CD4-positive, alpha-beta T cell treated with Interleukin-4 for 1 hour (primary cell): ENCODE results near the gene ACTN4.

Experiments
- DNase-seq, 2 donors: peaks; one replicate each; pipeline ENCODE4 v3.0.0-alpha.2; 2020 to 2022

ACTN4 gene

GRCh38 chr19:38697641-38698071, 50.2 kb downstream of the ACTN4 start:
- no peak for DNase-seq

GRCh38 chr19:38698225-38699026, 51.0 kb downstream of the ACTN4 start:
- no peak for DNase-seq

- no peak for DNase-seq
These were observed 51.5 kb downstream of the ACTN4 start for GRCh38 chr19:38699027-38699346.

GRCh38 chr19:38699647-38700349, 52.3 kb downstream of the ACTN4 start:
- DNase-seq: no peak

- no peak for DNase-seq
These were observed 53.0 kb downstream of the ACTN4 start for GRCh38 chr19:38700350-38700901.

GRCh38 chr19:38700902-38701454, 53.5 kb downstream of the ACTN4 start:
- no peak for DNase-seq

- DNase-seq: no peak
These were observed 54.1 kb downstream of the ACTN4 start for GRCh38 chr19:38701455-38702063.

- DNase-seq: no peak
These were observed 54.8 kb downstream of the ACTN4 start for GRCh38 chr19:38702278-38702677.

- DNase-seq: no peak
These were observed 56.1 kb downstream of the ACTN4 start for GRCh38 chr19:38703509-38703908.

GRCh38 chr19:38704488-38705026, 57.1 kb downstream of the ACTN4 start:
- DNase-seq: no peak

- DNase-seq: no peak
These were observed 58.0 kb downstream of the ACTN4 start for GRCh38 chr19:38705197-38706019.

GRCh38 chr19:38706792-38707511, 59.5 kb downstream of the ACTN4 start:
- no peak for DNase-seq

GRCh38 chr19:38707512-38708114, 60.2 kb downstream of the ACTN4 start:
- DNase-seq: no peak

GRCh38 chr19:38708413-38709024, 61.1 kb downstream of the ACTN4 start:
- no peak for DNase-seq

GRCh38 chr19:38709119-38709518, 61.7 kb downstream of the ACTN4 start:
- DNase-seq: no peak

GRCh38 chr19:38709671-38710415, 62.4 kb downstream of the ACTN4 start:
- no peak for DNase-seq

- no peak for DNase-seq
These were observed 62.9 kb downstream of the ACTN4 start for GRCh38 chr19:38710416-38710702.

GRCh38 chr19:38710928-38711725, 63.7 kb downstream of the ACTN4 start:
- no peak for DNase-seq

GRCh38 chr19:38711726-38712153, 64.3 kb downstream of the ACTN4 start:
- DNase-seq: no peak
